Tibial nerve (tissue), 3 donors: ENCODE results near the gene PLA1A.

ENCODE experiments used
- CTCF ChIP-seq, 5 experiments: fragments of 200-600 bp in 3 of 5; fragments of 450-650 bp in 2 of 5; sonication (generic) in 3 of 5; IDR thresholded peaks; one replicate each; pipeline ENCODE4 v1.5.1; 2016 to 2019; ENCODE audit warnings: antibody characterized with exemption in 5 of 5, mild to moderate bottlenecking in 3 of 5, moderate library complexity in 2 of 5
- POLR2A ChIP-seq, 2 donors: fragments of 450-650 bp; IDR thresholded peaks; one replicate each; pipeline ENCODE4 v1.6.1; 2017; ENCODE audit warnings: antibody characterized with exemption in 2 of 2, mild to moderate bottlenecking in 2 of 2, moderate library complexity in 2 of 2

GRCh38 chr3:119586733-119587172 is 10.9 kb upstream of the PLA1A start:
- TF ChIP-seq CTCF (IDR thresholded peaks at IDR 0.05) (no peak), POLR2A (IDR thresholded peaks at IDR 0.05) (no peak)
